ENCODE measurements around the gene RRAD. TPM values are rescaled to one million over a fixed set of nuclear protein-coding genes. Genes with fewer than 3 reads are reported as not detected.

Gene RRAD
- total and polyA plus RNA-seq, 5 experiments from 2014 or later, result 0.55 TPM; not detected in 4

GRCh38 chr16:66888647-66889615, 36.4 kb downstream of the RRAD start:
- H3K36me3 Mint-ChIP-seq, result peaks cover 0 to 48% (median 4%) of the 10 kb centered on the region in 3 donors
- H3K4me3 Mint-ChIP-seq, result no peak overlapping the region
- peak overlapping the region in 2 of 10 donors; percentile 40 to 52 for H3K27ac Mint-ChIP-seq
- POLR2A ChIA-PET, result interaction anchor here (1.4 kb wide), 1 partner anchor 8 kb away, joined by 3 read pairs; the partner anchor contains the start of gene PDP2
- peaks cover 0 to 25% (median 11%) of the 10 kb centered on the region in 4 donors for H3K4me1 Mint-ChIP-seq
- no peaks in the 10 kb centered on the region for H3K27me3 Mint-ChIP-seq
- DNase-seq (peak in 1 of 10 donors; percentile 13), ATAC-seq (no peak)
- H3K9me3 Mint-ChIP-seq, result no peaks in the 10 kb centered on the region

- Mint-ChIP-seq H3K4me3 (no peak overlapping the region), H3K4me1 (peaks cover 4 to 22% (median 9%) of the 10 kb centered on the region in 4 donors), H3K9me3 (no peaks in the 10 kb centered on the region), H3K27ac (no peak overlapping the region), H3K27me3 (no peaks in the 10 kb centered on the region), H3K36me3 (peaks cover 0 to 50% (median 4%) of the 10 kb centered on the region in 3 donors)
- ATAC-seq (no peak), DNase-seq (no peak)
- POLR2A ChIA-PET, result no interaction called here
Observed at GRCh38 chr16:66886914-66887313, 38.4 kb downstream of the RRAD start.

DNA sequence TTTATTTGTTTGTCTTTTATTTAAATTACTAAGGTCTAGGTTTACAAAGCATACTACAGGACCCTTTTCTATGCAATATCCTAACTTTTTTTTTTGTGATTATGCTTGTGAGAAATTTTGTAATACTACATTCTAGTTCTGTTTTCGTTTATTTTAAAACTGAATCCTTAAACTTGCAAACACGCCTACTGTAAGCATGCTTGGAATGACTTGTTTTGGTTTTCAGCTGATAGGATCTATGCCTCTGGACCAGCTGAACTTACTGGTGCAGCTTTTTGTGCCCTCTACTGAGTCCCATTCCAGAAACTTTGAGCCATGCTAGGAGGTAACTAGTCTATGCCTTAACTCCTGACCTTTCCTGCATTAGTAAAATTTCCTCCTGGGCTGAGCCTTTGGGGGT, 39.0 kb downstream of the RRAD start:
- POLR2A ChIA-PET, result interaction anchor here (0.6 kb wide), 2 partner anchors 11 to 142 kb away, joined by 3 read pairs; no protein-coding TSS in a partner anchor
- no peak for ATAC-seq
- H3K36me3 Mint-ChIP-seq, result peaks cover 0 to 50% (median 4%) of the 10 kb centered on the region in 3 donors
- no peaks in the 10 kb centered on the region for H3K9me3 Mint-ChIP-seq
- H3K27ac Mint-ChIP-seq, result peak overlapping the region in 1 of 10 donors; percentile 49
- H3K27me3 Mint-ChIP-seq, result no peaks in the 10 kb centered on the region
- no peak for DNase-seq
- no peak overlapping the region for H3K4me3 Mint-ChIP-seq
- H3K4me1 Mint-ChIP-seq, result peaks cover 8 to 27% (median 11%) of the 10 kb centered on the region in 4 donors

- POLR2A ChIA-PET, result interaction anchor here (0.6 kb wide), 2 partner anchors 11 to 375 kb away, joined by 3 read pairs; no protein-coding TSS in a partner anchor
- peak overlapping the region in 1 of 10 donors; percentile 62 for H3K27ac Mint-ChIP-seq
- no peaks in the 10 kb centered on the region for H3K9me3 Mint-ChIP-seq
- peaks cover 10 to 28% (median 13%) of the 10 kb centered on the region in 4 donors for H3K4me1 Mint-ChIP-seq
- peaks cover 0 to 50% (median 4%) of the 10 kb centered on the region in 3 donors for H3K36me3 Mint-ChIP-seq
- ATAC-seq, result no peak
- no peak overlapping the region for H3K4me3 Mint-ChIP-seq
- no peak for DNase-seq
- H3K27me3 Mint-ChIP-seq, result no peaks in the 10 kb centered on the region
Observed at GRCh38 chr16:66885491-66885890, 39.8 kb downstream of the RRAD start.

- H3K36me3 Mint-ChIP-seq, result peaks cover 0 to 37% (median 2%) of the 10 kb centered on the region in 3 donors
- no peaks in the 10 kb centered on the region for H3K9me3 Mint-ChIP-seq
- no peak for DNase-seq
- POLR2A ChIA-PET, result interaction anchor here (0.8 kb wide), 1 partner anchor 10 kb away, joined by 5 read pairs; no protein-coding TSS in a partner anchor
- ATAC-seq, result no peak
- peaks cover 20 to 36% (median 31%) of the 10 kb centered on the region in 4 donors for H3K4me1 Mint-ChIP-seq
- peak overlapping the region in 3 of 10 donors; percentile 8 to 39 (median 28) for H3K4me3 Mint-ChIP-seq
- H3K27ac Mint-ChIP-seq, result no peak overlapping the region
- no peaks in the 10 kb centered on the region for H3K27me3 Mint-ChIP-seq
Observed at GRCh38 chr16:66882702-66883101, 42.6 kb downstream of the RRAD start.

GRCh38 chr16:66881964-66882508, 43.3 kb downstream of the RRAD start:
- POLR2A ChIA-PET, result interaction anchor here (0.6 to 2.1 kb wide), 3 partner anchors 9 to 689 kb away, joined by 3 to 8 read pairs (median 5); no protein-coding TSS in a partner anchor
- peak overlapping the region in 7 of 10 donors; percentile 39 to 86 (median 59) for H3K4me3 Mint-ChIP-seq
- H3K27ac Mint-ChIP-seq, result no peak overlapping the region
- H3K27me3 Mint-ChIP-seq, result no peaks in the 10 kb centered on the region
- no peak for ATAC-seq
- peaks cover 20 to 35% (median 31%) of the 10 kb centered on the region in 4 donors for H3K4me1 Mint-ChIP-seq
- no peak for DNase-seq
- peaks cover 0 to 32% (median 2%) of the 10 kb centered on the region in 3 donors for H3K36me3 Mint-ChIP-seq
- no peaks in the 10 kb centered on the region for H3K9me3 Mint-ChIP-seq

DNA sequence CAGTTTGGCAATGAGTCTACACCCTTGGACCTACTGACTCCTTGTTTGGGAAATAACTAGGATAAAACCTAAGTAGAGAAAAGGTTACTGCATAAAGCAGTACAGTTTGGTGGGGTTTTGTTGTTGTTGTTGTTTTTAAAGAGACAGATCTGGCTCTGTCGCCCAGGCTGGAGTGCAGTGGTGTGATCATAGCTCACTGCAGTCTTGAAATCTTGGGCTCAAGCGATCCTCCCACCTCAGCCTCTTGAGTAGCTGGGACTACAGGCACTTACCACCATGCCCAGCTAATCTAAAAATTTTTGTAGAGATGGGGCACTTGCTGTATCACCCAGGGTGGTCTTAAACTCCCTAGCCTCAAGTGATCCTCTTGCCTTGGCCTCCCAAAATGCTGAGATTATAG, 43.8 kb downstream of the RRAD start:
- Mint-ChIP-seq H3K27me3 (no peaks in the 10 kb centered on the region), H3K9me3 (no peaks in the 10 kb centered on the region), H3K36me3 (peaks cover 0 to 28% (median 2%) of the 10 kb centered on the region in 3 donors), H3K4me3 (peak overlapping the region; percentile 22 to 86 (median 63)), H3K4me1 (peaks cover 20 to 35% (median 30%) of the 10 kb centered on the region in 4 donors), H3K27ac (peak overlapping the region in 4 of 10 donors; percentile 6 to 45 (median 35))
- POLR2A ChIA-PET, result interaction anchor here (0.6 to 2.3 kb wide), 3 partner anchors 10 to 51 kb away, joined by 6 to 16 read pairs (median 8); partner anchors contain the start of gene NAE1
- no peak for DNase-seq
- ATAC-seq, result no peak

GRCh38 chr16:66881014-66881417, 44.3 kb downstream of the RRAD start:
- Mint-ChIP-seq H3K9me3 (no peaks in the 10 kb centered on the region), H3K4me3 (peak overlapping the region; percentile 72 to 99 (median 98)), H3K27ac (peak overlapping the region in 6 of 10 donors; percentile 11 to 97 (median 30)), H3K36me3 (peaks cover 0 to 22% (median 2%) of the 10 kb centered on the region in 3 donors), H3K27me3 (no peaks in the 10 kb centered on the region), H3K4me1 (peaks cover 20 to 35% (median 29%) of the 10 kb centered on the region in 4 donors)
- POLR2A ChIA-PET, result interaction anchor here (0.6 to 2.3 kb wide), 7 partner anchors 8 to 512 kb away, joined by 3 to 16 read pairs (median 4); partner anchors contain the start of gene NAE1
- ATAC-seq (peak in 1 of 2 donors; percentile 5), DNase-seq (no peak)

GRCh38 chr16:66880288-66881013, 44.9 kb downstream of the RRAD start, which contains the start of gene PDP2:
Gene PDP2 (plus strand): TSS chr16:66880515. CDS start chr16:66884285, 3,770 bp downstream.
- no peaks in the 10 kb centered on the region for H3K27me3 Mint-ChIP-seq
- no peaks in the 10 kb centered on the region for H3K9me3 Mint-ChIP-seq
- POLR2A ChIA-PET, result interaction anchor here (0.6 to 2.3 kb wide), 6 partner anchors 9 to 512 kb away, joined by 3 to 16 read pairs (median 4); partner anchors contain the start of gene NAE1
- H3K27ac Mint-ChIP-seq, result peak within 1 kb of the TSS; percentile 78 to 97 (median 92)
- H3K4me1 Mint-ChIP-seq, result peaks cover 16 to 35% (median 26%) of the 10 kb centered on the region in 4 donors
- peak within 1 kb of the TSS; percentile 86 to 100 (median 99) for H3K4me3 Mint-ChIP-seq
- peak; percentile 98 for ATAC-seq
- peaks cover 0 to 16% (median 2%) of the 10 kb centered on the region in 3 donors for H3K36me3 Mint-ChIP-seq
- peak; percentile 73 to 96 (median 88) for DNase-seq

GRCh38 chr16:66878067-66878466, 47.3 kb downstream of the RRAD start:
- Mint-ChIP-seq H3K27ac (peak overlapping the region in 4 of 10 donors; percentile 5 to 44 (median 28)), H3K4me3 (peak overlapping the region in 7 of 10 donors; percentile 25 to 69 (median 63)), H3K9me3 (no peaks in the 10 kb centered on the region), H3K36me3 (no peaks in the 10 kb centered on the region), H3K4me1 (peaks cover 17 to 47% (median 34%) of the 10 kb centered on the region in 4 donors), H3K27me3 (no peaks in the 10 kb centered on the region)
- DNase-seq, result no peak
- ATAC-seq, result no peak
- POLR2A ChIA-PET, result no interaction called here

GRCh38 chr16:66874079-66874775, 51.1 kb downstream of the RRAD start:
- POLR2A ChIA-PET, result interaction anchor here (0.6 to 0.7 kb wide), 3 partner anchors 12 to 805 kb away, joined by 3 to 4 read pairs (median 4); no protein-coding TSS in a partner anchor
- no peaks in the 10 kb centered on the region for H3K36me3 Mint-ChIP-seq
- H3K27me3 Mint-ChIP-seq, result no peaks in the 10 kb centered on the region
- H3K4me1 Mint-ChIP-seq, result peaks cover 9 to 35% (median 20%) of the 10 kb centered on the region in 4 donors
- peak overlapping the region in 9 of 10 donors; percentile 18 to 76 (median 57) for H3K4me3 Mint-ChIP-seq
- DNase-seq (peak in 1 of 10 donors; percentile 24), ATAC-seq (no peak)
- peak overlapping the region in 7 of 10 donors; percentile 15 to 88 (median 74) for H3K27ac Mint-ChIP-seq
- H3K9me3 Mint-ChIP-seq, result no peaks in the 10 kb centered on the region

All from naive thymus-derived CD8-positive, alpha-beta T cell (primary cell).